ENCODE results near the gene TBC1D16. TPM values are rescaled to one million over a fixed set of nuclear protein-coding genes. Genes with fewer than 3 reads are reported as not detected.

Gene TBC1D16
- polyA plus RNA-seq, 4 donors: 27.2 to 35.6 (median 34.1) TPM

DNA sequence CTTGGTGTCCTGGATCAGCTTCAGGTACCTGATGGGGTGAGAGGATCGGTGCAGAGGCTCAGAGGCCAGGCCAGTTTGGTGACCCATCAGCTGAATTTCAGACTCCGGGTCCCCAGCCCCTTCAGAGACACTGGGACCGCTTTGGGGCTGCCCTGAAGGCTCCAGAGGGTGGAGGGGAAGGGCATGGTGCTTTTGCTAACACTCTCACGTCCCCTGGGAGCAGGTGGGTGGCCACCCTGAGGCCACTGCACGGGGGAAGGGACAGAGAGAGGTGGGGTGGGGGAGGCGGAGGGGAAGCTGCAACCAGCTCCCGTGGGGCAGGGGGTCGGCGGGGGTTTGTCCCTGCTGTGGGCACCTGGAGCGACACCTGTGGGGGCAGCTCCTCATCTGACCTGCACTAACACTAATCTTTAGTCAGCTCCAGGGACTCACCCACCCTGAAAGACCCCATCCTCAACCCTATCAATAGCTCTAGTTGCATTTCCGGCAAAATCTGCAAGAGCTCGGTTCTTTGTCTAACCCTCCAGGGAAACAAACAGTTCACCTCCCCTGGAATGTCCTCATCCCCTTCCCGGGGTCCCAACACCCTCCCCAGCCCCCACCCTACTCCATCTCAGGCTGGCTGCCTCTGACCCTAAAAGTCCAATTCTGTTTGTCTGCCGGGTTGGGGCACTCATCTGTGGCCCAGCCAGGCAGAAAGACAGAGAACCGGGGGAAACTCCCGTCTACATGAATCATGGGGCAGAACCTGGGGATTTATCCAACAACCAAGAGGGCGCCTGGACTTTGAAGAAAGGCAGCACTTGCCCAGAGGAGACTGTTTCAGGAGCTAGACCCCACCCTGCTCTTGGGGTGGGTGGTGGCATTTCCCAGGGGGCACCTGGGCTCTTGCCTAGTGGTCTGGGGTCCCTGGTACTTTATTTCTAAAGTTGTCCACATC is 104.5 kb downstream of the TBC1D16 start:
- DNase-seq (ENCODE audit: low read depth in 4 of 4, low spot score in 3 of 4): no peak

DNA sequence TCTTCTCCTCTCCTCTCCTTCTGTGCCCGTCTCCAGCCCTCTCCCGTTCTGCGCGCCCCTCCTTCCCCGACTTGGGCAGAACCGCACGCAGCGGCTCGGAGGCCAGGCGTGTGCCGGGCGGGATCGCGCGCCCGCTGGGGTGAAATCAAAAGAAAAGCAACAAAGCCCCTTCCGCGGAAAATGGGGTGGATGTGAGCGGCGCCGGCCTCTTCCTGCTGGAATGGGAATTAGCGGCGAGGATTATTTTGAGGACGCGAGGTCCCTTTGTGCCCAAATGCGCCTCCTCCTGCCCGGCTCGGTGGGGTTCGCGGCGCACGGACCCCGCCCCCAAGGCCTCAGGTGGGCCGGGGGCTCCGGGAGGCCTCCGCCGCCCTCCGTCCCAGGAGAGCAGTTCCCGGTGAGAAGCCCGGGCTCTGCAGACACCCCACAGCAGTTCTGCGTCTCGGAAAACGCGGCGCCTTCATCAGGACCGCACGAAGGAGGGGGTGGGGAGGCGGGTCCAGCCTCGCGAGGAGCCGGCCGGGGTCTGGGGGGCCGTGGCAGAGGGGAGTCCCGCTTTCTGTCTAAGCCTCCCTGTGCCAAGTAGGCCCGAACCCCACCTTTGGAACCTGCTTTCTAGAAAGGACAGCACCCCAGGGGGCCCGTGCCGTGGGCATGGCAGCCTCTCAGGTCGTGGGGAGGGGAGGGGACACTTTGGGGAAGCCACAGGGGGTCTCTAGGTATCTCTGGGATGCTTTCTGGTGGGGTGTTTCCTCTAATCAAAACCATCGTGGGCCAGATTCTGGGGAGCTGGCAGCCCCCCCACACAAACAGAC is 105.4 kb downstream of the TBC1D16 start:
- DNase-seq (ENCODE audit: low read depth in 4 of 4, low spot score in 3 of 4): no peak

GRCh38 chr17:79929257-79930061 is 106.2 kb downstream of the TBC1D16 start:
- no peak for DNase-seq (ENCODE audit: low read depth in 4 of 4, low spot score in 3 of 4)

DNA sequence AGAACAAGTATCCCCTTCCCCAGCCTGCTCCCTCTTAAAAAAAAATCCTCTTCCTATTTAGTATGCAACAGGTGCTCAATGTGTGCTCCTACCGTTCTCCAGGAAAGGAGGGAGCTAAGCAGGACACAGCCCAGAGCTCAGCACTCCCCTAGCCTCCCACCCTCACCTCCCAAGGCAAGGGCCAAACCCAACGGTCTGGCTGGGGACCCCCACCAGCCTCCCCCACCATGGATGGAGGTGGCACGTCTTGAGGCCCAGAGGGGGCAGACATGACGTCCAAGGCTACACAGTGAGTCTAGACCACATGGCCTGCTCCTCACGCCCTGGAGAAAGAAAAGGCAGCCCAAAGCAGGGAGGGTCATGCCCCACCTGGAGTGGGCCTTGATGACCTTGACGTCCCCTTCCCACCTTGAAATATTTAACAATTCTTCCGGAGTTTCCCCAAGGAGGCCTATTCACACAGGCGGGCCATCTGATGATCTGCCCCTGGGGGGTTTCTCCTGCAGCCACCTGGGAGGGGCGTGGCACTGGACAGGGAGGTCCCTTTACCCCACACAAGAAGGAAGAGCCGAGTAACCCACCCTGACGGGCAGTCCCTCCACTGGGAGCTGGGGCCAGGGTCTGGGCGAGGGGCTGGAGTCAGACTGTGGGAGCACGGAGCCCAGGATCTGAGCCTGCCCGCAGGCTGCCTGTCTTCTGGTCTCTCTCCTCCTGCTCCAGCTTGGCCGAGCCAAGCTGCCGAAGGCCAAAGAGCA is 107.0 kb downstream of the TBC1D16 start:
- no peak for DNase-seq (ENCODE audit: low read depth in 4 of 4, low spot score in 3 of 4)

DNA sequence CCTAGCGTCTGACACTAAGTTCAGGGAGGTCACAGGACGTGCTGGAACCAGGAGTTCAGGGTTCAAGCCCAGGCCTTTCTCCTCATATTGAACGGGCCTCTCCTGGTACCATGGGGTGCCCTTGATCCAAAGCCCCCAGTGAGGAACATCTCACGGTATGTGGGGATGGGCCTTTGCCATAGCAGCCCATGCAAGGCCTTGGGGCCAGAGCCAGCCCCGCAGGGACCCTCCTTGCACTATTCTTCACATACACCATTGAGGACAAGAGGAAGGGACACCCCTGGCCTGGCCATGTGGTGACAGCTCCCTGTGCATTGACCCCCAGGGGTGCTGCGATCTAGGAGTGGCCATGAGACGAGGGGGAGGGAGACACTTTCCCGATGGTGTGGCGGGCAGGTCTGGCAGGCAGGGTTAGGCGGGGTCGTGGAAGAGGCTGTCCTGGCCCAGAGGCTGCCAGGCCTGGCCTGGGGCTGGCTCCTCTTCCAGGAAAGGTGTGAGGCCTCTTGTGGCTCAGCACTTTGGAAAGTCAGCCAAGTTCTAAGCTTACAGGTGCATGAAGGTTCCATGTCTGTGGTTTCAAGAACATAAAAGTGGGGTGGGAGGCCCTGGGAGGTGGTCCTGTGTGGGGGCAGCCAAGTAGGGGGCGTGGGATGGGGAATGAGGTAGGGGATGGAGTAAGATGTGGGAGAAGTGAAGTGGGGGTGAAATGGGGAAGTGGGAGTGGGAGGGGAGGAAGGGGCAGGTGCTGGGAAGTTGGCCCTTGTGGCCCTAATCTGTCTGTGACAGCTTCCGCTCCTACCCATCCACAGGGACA is 107.8 kb downstream of the TBC1D16 start:
- DNase-seq (ENCODE audit: low read depth in 4 of 4, low spot score in 3 of 4): no peak

DNA sequence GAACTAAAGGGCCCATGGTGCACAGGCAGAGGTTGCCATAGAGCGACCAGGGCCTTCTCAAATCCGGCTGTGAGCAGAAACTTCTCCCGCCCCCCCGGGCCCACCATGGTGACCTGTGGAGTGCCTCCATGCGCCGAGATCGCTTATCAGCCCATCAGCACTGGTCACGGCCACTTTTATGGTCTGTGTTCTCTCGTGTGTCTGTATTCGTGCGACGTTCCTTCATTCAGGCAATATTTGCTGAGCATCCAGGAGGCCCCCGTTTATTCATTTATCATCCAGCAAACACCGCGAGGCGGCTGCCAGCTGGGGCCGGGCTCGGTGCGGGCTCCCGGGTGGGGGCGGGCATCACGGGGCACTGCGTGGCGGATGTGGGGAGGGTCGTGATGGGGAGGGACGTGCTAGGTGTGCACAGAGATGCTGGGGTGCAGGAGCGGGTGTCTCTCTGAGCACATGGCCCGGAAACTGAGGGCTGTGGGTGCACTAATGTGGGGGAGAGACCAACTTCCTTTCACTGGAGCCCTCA is 108.5 kb downstream of the TBC1D16 start:
- no peak for DNase-seq (ENCODE audit: low read depth in 4 of 4, low spot score in 3 of 4)

- DNase-seq (ENCODE audit: low read depth in 4 of 4, low spot score in 3 of 4): no peak
Measured at GRCh38 chr17:79926605-79927135, 109.0 kb downstream of the TBC1D16 start.

GRCh38 chr17:79926142-79926604 is 109.5 kb downstream of the TBC1D16 start:
- no peak for DNase-seq (ENCODE audit: low read depth in 4 of 4, low spot score in 3 of 4)

DNA sequence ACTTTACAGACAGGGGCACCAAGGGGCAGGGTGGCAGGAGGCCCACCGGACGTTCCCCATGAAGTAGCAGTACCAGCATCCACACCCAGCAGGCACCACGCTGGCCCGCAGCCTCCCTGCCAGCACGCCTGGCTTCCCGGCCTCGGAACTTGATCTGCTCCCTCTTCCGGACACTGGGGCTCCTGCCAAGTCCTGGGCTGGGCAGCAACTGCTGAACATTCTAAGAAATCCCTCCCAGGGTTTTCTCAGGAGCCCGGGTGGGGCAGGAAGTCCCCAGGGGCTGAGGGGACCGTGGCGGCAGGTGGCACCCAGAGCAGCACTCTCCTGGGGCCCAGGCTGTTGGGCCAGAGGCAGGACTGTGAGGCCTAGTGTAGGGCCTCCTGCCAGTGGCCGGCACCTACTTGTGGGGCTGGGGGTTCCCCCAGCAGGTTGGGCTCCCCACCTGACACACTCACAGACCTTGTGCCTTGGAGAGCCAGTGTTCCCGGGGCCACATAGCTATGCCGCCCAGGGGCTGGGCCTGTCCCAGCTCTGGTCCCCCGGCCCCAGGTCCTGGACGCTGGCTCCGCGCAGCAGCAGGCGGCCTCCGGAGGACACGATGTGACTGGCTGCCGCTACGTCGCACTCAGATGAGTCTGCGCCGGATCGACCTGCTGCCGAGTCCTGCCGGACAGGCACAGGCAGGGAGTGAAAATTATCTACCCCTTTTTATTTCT is 110.3 kb downstream of the TBC1D16 start:
- no peak for DNase-seq (ENCODE audit: low read depth in 4 of 4, low spot score in 3 of 4)

DNA sequence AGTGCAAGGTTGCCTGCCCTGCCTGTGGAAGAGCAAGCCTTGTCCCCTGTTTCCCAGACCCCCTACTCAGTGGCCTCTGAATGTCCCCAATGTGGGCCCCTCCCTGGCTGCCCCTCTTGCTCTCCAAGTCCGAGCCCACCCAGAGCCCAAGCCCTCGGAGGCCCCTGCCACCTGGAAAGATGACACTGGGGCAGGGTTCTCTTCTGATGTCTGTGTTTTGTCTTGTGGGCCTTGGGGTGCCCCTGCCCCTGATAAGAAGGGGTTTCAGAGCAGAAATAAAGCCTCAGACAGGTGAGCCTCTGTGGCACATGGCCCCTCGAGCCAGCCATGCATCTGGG is 111.1 kb downstream of the TBC1D16 start:
- DNase-seq (ENCODE audit: low read depth in 4 of 4, low spot score in 3 of 4): no peak

DNA sequence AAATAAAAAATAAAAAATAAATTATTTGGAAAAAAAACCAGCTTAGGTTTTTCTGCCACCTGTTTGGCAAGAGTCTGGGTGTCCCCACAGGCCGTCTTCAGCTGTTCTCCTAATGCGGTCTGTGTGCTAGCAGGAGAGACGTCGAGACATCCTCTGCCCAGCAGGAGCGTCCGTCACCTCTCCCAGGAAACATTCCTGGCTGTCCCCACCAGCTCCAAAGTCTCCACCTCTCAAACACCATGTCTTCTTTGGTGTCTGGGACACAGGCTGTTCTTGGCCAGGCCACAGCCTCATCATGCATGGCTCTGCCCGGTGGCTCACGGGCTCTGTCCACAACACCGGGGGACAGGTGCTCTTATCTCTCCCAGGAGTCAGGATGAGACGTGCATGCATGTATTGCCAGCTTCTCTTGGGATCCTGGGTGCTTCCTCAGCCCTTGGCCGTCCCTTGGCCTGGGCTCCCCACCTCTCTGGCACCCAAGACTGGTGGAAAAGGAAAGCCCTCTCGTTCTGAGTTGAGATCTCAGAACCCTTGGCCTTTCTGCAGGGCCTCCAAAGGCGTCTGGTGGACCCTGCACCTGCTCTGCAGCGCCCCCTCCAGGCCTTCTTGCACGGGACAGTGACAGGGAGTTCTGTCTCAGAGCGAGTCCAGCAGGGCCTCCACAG is 111.6 kb downstream of the TBC1D16 start:
- DNase-seq (ENCODE audit: low read depth in 4 of 4, low spot score in 3 of 4): no peak

DNA sequence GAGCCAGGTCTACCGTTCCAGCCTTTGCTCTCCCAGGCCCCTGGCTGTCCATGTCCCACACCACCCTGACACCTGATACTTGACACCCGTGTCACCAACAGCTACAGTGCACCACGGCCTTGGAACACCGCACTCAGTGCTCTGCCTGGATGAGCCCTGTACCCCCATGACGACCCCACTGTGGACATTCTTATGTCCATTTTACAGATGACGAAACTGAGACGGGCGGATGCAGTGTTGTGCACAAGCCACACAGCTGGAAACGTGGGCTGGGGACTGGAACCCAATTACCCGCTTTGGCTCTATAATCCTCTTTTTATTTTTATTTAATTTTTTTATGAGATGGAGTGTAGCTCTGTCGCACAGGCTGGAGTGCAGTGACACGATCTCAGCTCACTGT is 112.9 kb downstream of the TBC1D16 start:
- DNase-seq (ENCODE audit: low read depth in 4 of 4, low spot score in 3 of 4): no peak

GRCh38 chr17:79922116-79922601 is 113.5 kb downstream of the TBC1D16 start:
- no peak for DNase-seq (ENCODE audit: low read depth in 4 of 4, low spot score in 3 of 4)

DNA sequence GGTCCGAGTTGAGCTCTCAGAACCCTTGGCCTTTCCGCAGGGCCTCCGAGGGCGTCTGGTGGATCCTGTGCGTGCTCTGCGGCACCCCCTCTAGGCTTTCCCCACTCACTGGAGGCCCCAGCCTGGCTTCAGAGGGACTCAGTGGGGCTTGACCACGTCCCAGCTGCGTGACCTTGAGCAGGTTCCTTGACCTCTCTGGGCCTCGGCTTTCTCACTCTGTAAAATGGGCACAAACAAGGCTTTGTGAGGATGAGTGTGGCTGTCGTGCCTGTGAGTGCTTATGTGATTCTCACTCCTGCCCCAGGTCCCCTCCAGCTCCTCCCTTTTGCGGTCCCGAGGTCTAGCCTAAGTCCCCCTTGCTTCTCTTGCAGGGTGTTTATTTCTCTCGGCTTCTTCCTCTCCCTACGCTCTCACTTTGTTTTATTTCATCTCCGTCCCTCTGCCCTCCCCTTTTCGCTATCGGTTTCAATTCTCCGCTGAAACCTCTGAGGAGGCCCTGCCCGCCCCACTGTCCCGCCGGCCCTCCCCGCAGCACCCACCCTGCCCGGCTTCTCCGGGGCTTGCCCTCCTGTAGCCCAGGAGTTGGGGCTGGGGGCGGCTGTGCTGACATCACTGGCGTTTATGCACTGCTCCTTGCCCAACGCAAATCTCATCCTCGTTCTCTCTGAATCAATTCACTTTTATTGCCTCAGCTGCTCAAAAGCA is 114.1 kb downstream of the TBC1D16 start:
- no peak for DNase-seq (ENCODE audit: low read depth in 4 of 4, low spot score in 3 of 4)

GRCh38 chr17:79920751-79921410 is 114.8 kb downstream of the TBC1D16 start:
- no peak for DNase-seq (ENCODE audit: low read depth in 4 of 4, low spot score in 3 of 4)

Data from right renal pelvis (tissue), 4 donors.